HG03432 (cell line): Measurements from ENCODE around the gene MYO5B.

Source experiments
- ATAC-seq: cut with Tn5 transposase; IDR thresholded peaks from one replicate; pipeline ENCODE4 v1.9.1; 2021; ENCODE audit warnings: mild to moderate bottlenecking, moderate library complexity; ENCODE audit not compliant: unreplicated experiment

MYO5B gene

GRCh38 chr18:50075772-50076171, 119.2 kb downstream of the MYO5B start:
- no peak for ATAC-seq

- no peak for ATAC-seq
These were observed 120.5 kb downstream of the MYO5B start for GRCh38 chr18:50074404-50074803.

- no peak for ATAC-seq
These were observed 121.6 kb downstream of the MYO5B start for GRCh38 chr18:50073319-50073718.

GRCh38 chr18:50072146-50072545, 122.8 kb downstream of the MYO5B start:
- ATAC-seq, result no peak

- ATAC-seq, result no peak
These were observed 123.5 kb downstream of the MYO5B start for GRCh38 chr18:50071397-50071796.

- no peak for ATAC-seq
These were observed 125.5 kb downstream of the MYO5B start for GRCh38 chr18:50069422-50069821.

GRCh38 chr18:50065527-50065926, 129.4 kb downstream of the MYO5B start:
- ATAC-seq, result no peak

- ATAC-seq, result no peak
These were observed 129.9 kb downstream of the MYO5B start for GRCh38 chr18:50065039-50065438.

GRCh38 chr18:50061876-50062517, 132.9 kb downstream of the MYO5B start:
- ATAC-seq, result no peak

- no peak for ATAC-seq
These were observed 134.1 kb downstream of the MYO5B start for GRCh38 chr18:50060822-50061221.

GRCh38 chr18:50058731-50059130, 136.2 kb downstream of the MYO5B start:
- ATAC-seq, result no peak

GRCh38 chr18:50057009-50057408, 137.9 kb downstream of the MYO5B start:
- no peak for ATAC-seq

- ATAC-seq, result no peak
These were observed 138.8 kb downstream of the MYO5B start for GRCh38 chr18:50056185-50056584.

- no peak for ATAC-seq
These were observed 139.5 kb downstream of the MYO5B start for GRCh38 chr18:50055488-50055887.

GRCh38 chr18:50053111-50053510, 141.8 kb downstream of the MYO5B start:
- ATAC-seq, result no peak

GRCh38 chr18:50051288-50051687, 143.7 kb downstream of the MYO5B start:
- ATAC-seq, result no peak

- ATAC-seq, result no peak
These were observed 149.8 kb downstream of the MYO5B start for GRCh38 chr18:50045126-50045525.

- ATAC-seq, result no peak
These were observed 150.5 kb downstream of the MYO5B start for GRCh38 chr18:50044402-50044801.

GRCh38 chr18:50042611-50043010, 152.3 kb downstream of the MYO5B start:
- ATAC-seq, result no peak

- ATAC-seq, result no peak
These were observed 155.2 kb downstream of the MYO5B start for GRCh38 chr18:50039746-50040145.

- no peak for ATAC-seq
These were observed 156.5 kb downstream of the MYO5B start for GRCh38 chr18:50038448-50038847.

GRCh38 chr18:50034029-50034428, 160.9 kb downstream of the MYO5B start:
- no peak for ATAC-seq

- ATAC-seq, result no peak
These were observed 161.9 kb downstream of the MYO5B start for GRCh38 chr18:50033004-50033403.
